ENCODE data around the gene SLBP.

SLBP gene

DNA sequence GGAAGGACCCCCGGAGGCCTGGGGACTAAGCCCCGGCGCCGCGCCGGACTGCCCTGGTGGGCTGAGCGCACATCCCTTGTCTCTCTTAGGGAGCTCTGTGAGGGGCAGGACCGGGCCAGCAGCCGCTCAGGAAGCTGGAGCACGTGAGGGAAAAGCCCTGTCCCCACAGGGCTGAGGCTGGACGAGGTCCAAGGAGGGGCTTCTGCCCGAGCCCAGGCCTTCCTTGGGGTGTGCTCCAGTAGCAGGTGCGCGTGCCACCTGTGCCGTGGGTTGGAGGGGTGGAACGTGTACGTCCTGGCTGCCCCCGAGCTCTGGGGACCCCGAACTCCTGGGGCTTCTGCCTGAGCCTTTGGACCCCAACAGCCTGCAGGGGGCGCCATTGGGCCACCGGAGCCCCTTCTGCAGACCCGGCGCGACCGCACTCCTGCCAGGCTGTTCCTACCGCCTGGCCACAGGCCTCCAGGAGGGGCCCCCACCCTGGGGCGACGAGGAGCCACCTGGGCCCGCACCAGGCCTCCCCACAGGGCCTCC lies 36.4 kb upstream of the SLBP start:
- DNase-seq: peak; percentile 93

DNA sequence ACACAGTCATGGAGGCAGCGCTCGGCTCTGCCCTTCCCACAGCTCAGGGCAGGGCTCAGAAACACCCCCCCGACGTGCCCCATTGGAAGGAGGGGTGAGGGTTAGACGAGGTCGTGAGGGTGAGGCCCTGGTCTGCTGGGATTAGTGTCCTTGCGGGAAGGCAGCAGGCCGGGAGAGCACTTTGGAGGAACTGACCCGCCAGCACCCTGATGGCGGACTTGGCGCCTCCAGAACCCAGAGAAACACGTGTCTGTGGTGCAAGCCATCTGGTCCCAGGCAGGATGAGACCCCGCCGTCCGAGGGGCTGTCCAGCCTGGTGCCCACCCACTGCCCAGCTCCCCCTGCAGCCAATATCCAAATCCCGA lies 35.5 kb upstream of the SLBP start:
- DNase-seq: no peak

DNA sequence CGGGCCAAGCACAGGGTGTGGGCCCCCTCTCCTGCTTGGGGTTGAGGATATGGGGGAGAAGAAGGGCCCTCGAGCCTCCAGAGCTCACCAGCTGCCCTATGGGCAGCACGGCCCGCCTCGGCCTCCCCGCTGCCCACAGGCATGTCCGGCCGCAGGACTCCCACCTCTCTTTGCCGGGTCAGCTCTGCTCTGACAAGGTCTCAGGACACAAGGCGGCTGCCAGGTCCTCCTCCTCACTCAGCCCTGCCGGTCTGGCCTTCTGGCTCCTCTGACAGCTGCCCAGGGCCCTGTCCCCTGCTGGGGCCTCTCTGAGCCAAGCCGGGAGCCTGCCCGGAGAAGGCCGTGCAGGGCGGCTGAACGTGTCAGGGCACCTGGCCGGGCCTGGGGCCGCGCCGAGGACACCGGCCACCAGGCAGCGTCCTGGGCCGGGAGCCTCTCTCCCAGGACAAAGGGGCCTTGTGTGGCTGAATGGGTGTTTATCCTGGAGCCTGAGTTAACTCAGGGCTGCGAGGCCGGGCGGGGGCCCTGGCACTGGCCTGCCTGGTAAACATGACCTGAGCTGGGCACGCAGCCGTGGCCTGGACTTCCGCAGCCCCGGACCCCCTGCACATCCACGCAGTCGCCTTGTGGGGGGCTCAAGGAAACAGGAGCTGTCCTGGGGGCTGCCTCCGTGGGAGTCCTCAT lies 34.9 kb upstream of the SLBP start:
- no peak for DNase-seq

DNA sequence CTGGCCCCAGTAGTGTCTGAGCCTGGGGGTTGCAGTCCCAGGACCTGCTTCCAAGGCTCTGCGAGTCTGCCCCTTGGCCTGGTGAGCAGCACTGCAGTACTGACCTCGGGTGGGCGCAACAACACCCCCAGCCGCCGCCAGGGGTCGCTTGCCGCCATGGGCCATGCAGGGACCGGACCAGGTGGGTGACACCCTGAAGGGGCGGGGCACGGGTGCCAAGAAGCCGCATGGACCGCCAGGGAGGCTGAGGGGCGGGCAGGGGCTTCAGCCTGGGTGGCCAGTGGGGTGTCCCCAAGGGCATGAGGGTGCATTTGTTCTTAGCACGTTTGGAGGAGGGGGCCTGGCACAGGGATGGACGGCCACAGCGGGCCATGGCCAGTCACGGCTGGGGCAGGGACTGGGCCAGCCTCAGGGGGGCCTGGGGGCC lies 34.2 kb upstream of the SLBP start:
- DNase-seq: peak; percentile 93

DNA sequence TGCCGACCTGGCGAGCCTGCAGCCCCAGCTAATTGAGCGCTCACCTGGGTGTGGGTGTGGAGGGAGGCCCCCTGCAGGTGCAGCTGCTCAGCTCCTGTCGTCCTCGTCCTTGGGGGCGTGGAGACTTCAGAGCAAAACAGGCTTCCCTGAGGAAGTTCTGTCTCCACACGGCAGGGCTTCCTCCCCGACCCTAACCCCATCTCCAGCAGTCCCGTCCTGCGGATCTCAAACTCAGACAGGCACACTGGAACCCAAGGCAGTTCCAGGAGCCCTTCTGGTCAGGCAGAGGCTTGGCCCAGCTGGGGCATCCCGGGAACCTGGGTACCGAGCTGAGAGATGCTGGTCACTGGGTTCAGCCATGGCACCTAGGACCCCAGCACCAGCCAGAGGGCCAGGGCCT lies 33.6 kb upstream of the SLBP start:
- no peak for DNase-seq

DNA sequence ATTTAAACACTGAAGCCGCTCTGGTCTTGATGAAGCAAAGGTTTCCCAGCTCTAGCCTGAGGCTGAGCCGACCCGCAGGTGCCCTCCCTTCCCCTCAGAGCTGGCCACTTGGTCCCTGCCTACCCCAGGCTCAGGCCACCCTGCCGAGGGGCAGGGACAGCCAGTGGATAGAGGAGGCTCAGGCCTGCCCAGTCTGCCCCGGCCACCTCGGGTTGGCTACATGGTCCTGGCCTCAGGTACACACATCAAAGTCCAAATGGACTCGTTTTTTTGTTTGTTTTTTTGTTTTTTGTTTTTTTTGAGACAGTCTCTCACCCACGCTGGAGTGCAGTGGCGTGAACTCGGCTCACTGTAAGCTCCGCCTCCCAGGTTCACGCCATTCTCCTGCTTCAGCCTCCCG lies 33.0 kb upstream of the SLBP start:
- no peak for DNase-seq

DNA sequence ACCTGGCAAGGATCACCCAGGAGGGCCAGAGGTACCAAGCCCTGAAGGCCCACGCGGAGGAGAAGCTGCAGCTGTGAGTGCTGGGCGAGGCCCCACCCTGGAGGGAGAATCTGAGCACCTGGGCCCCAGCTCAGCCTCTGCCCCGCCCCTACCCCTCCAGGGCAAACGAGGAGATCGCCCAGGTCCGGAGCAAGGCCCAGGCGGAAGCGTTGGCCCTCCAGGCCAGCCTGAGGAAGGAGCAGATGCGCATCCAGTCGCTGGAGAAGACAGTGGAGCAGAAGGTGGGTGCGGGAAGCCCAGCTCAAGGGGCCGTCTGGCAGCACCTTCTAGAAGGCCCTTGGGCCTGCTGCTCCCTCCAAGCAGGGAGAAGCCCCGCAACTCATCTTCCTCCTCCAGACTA lies 32.4 kb upstream of the SLBP start:
- no peak for DNase-seq

DNA sequence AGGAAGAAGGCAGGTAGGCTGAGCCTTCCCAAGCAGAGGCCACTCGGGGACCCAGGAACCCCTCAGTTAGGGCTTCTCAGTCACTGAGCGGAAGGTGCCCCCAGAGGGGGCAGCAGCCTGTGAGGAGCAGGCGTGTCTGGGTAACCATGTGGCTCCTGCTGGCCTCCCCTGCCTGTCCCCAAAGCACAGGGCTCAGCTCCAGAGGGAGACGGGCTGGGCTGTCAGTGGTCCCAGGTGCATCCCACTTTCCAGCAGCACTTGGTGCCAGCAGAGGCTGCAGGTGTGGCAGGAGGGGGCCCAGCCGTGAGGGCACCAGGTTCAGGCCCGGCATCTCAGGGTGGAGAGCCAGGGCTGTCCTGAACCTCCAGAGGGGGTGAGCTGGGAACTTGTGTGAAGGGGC lies 31.9 kb upstream of the SLBP start:
- no peak for DNase-seq

DNA sequence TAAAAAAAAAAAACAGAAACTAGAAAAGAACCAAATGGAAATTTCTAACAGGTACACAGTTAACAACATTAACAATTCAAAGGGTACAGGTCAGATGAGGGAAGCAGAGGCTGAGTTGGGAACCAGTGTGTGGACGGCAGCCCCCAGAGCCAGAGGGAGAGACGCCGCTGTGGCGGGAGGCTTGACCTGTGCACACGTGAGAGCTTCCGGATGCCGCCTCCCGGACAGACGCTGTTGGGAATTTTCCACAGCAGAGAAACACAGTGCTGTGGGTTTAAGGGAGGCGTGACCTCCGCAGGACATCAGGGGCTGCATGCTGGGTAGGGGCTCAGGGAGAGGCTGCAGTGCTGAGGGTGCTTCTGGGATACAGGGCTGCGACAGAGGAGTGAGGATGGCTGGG lies 31.4 kb upstream of the SLBP start:
- DNase-seq: no peak

DNA sequence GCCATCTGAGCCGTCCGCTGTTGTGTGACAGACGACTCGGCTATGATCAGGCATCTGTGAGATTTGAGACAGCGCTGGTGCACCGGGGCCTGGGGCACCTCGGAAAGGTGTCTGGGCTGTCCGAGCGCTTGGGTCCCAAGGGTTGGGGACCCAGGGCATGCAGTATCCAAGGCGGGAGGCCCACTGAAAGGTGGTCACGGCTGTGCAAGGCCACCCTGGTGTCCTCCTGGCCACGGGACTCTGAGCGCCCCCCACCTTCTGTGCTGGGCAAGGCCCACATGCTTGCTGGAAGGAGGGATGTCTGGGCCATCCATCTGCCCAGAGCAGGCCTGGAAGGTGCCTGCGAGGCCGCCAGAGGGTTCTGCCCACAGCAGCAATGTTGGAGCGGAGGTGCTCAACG lies 29.1 kb upstream of the SLBP start:
- no peak for DNase-seq

DNA sequence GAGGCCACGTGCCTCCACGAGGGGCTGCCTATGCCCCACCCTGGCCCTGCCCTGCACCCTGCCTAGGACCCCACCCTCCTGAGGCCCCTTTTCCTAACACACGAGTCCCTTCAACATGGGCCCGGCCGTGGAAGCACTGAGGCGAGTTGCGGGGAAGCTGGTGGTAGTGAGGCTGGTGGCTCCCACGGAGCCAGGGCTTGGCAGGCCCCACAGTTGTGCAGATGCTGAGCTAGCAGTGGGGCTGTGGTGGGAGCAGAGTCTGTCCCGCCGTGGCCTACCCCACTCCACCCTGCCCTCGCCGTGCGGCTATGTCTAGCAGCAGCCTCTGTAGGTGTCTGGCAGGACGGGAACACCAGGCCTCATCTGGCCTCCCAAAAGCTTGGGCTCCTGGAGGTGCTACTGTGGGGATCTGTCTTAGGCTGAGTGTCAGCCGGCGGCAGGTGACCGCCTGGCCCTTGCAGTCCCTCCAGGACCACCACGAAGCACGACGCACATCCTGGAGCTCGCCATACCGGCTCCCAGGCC lies 28.0 kb upstream of the SLBP start:
- no peak for DNase-seq

DNA sequence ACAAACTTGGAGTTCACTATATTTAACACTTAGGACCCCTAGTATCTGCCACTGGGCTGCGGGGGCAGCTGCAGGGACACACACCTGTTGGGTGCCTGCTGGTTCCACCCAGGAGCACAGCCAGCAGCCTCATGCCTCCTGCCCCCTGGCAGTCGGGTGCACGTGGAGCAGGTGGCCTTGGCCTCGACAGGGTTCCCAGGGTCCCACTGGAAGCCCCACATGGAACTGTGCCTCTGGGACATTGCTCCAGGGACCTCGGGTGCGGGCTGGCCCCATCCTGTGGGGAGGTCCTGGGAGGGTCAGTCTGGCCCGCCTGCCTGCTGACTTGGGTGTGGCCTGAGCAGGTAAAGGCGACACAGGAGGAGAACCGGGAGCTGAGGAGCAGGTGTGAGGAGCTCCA lies 27.2 kb upstream of the SLBP start:
- no peak for DNase-seq

DNA sequence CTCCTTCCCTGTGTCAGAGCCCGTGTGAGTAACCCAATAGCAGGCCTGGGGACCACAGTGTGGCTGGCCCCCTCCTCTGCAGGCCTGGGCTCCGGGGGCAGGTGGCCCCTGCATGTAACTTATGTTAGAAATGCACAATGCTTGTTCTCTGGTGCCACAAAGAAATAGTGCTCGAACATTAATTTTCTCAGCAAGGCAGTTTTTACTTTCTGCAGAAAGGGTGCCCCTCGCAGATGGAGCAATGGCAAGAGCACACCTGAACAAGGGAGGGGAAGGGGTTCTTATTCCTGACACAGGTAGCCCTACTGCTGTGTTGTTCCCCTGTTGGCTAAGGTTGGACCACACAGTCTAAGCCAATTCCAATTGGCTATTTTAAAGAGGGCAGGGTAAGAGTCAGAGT lies 26.3 kb upstream of the SLBP start:
- no peak for DNase-seq

DNA sequence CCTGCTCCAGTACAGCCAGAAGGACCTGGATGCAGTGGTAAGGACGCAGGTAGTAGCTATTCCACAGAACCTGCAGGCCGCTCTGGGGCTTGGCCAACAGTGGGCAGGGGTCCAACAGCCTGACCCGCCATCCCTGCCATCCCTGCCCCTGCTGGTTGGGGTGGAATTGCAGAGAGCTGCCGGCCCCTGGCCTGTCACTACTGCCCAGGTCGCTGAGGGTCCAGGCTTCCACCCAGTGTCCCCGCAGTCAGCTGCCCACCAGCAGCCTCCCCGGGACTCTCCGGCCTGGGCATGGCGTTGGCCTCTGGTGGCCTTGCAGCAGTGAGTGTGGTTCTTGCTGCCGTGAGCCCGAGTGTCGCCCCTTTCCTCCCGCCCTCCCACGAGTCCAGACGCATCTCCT lies 25.5 kb upstream of the SLBP start:
- no peak for DNase-seq

DNA sequence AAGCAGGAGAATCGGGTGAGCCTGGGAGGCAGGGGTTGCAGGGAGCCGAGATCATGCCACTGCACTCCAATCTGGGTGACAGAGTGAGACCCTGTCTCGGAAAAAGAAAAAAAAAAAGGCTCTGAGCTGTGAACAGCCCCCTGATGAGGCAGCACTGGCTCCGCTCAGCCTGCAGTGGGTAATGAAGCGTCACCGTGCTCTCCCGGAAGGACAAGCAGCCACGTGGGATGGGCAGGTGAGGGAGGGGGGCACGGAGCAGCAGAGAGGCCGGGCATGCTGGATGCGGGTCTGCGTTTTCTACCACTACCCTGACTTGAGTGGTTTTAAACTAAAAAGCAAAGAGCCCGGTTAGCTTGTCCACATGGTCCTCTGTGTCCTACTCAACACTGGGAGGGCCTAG lies 24.7 kb upstream of the SLBP start:
- DNase-seq: no peak

DNA sequence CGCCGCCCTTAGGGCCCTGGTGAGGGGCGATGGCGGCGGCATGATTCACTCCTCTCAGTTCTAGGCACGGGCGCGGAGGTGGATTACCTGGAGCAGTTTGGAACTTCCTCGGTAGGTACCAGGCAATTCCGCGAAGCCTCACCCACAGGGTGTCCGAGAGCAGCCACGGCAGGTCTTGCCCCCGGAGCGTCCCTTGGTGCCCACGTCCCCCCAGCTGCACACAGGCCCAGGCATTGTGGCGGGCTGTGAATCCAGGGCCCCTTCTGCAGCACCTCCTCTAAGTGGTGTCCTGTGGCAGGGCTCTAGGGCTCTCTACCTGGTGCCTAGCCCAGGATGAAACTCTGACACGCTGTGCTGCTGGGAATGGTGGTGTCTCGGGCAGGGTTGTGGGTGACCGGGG lies 23.1 kb upstream of the SLBP start:
- DNase-seq: no peak

DNA sequence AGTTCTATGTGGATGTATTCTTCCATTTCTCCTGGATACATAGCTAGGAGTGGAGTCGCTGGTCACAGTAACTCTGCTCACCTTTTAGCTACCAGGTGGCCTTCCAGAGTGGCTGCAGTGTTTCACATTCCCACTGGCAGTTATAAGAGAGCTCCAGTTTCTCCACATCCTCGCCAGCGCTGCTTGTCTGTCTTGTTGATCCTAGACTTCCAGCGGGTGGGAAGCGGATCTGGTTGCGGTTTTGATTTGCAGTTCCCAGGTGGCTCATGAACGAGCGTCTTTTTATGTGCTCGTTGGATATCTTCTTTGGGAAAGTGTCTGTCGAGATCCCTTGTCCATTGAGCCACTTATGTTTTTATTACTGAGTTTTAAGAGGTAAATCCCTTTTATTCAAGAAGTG lies 20.8 kb upstream of the SLBP start:
- DNase-seq: no peak

DNA sequence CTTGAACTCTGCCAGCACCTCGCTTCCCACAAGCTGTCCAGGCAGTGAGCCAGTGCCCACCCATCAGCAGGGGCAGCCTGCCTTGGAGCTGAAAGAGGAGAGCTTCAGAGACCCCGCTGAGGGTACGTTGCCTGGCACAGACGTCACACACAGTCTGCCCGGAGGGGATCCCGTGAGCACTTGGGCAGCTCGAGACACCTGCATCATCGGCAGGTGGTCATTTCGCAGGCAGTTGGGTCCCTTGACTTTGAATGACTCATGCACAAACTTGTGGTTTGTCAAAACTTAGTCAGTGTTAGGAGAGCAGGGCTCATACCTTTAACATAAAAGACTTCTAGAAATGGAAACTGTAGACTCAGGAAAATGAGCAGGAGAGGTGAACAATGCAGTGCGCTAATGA lies 19.1 kb upstream of the SLBP start:
- no peak for DNase-seq

DNA sequence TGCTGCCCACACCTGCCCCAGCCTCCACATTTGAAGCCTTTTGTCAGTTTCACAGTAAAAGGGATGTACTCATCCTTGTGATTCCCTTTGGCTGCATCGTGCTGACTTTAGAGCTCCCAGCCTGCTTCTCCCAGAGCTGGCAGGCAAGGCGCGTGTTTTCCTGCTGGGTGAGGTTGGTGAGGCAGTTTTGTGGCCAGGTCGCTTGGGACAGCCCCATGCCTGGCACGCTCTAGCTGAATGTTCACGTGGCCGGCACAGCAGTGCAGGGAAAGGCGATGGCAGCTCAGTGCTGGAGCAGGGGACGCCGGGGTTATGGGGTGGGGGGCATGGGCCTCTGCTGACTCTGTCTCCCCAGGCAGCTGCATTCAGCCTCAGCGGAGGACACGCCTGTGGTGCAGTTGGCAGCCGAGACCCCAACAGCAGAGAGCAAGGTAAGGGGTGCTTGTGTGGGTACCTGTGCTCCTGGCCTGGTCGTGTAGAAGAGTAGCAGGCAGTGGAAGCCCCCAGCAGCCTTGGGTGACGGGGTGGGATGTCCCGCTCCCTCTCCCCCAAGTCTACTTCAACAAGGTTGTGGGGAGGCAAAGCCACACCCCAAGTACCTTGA lies 18.5 kb upstream of the SLBP start:
- no peak for DNase-seq

DNA sequence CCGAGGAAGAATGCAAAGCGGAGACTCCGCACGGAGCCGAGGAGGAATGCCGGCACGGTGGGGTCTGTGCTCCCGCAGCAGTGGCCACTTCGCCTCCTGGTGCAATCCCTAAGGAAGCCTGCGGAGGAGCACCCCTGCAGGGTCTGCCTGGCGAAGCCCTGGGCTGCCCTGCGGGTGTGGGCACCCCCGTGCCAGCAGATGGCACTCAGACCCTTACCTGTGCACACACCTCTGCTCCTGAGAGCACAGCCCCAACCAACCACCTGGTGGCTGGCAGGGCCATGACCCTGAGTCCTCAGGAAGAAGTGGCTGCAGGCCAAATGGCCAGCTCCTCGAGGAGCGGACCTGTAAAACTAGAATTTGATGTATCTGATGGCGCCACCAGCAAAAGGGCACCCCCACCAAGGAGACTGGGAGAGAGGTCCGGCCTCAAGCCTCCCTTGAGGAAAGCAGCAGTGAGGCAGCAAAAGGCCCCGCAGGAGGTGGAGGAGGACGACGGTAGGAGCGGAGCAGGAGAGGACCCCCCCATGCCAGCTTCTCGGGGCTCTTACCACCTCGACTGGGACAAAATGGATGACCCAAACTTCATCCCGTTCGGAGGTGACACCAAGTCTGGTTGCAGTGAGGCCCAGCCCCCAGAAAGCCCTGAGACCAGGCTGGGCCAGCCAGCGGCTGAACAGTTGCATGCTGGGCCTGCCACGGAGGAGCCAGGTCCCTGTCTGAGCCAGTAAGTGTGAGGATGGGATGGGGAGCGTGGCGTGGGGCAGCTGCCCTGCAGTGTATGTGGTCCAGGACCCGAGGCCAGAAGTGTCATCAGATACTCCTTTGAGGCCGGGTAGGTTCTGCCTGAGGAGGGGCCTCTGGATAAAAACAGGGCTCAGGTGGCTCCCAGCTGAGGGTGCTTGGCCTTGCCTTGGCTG lies 16.2 kb upstream of the SLBP start:
- no peak for DNase-seq

DNA sequence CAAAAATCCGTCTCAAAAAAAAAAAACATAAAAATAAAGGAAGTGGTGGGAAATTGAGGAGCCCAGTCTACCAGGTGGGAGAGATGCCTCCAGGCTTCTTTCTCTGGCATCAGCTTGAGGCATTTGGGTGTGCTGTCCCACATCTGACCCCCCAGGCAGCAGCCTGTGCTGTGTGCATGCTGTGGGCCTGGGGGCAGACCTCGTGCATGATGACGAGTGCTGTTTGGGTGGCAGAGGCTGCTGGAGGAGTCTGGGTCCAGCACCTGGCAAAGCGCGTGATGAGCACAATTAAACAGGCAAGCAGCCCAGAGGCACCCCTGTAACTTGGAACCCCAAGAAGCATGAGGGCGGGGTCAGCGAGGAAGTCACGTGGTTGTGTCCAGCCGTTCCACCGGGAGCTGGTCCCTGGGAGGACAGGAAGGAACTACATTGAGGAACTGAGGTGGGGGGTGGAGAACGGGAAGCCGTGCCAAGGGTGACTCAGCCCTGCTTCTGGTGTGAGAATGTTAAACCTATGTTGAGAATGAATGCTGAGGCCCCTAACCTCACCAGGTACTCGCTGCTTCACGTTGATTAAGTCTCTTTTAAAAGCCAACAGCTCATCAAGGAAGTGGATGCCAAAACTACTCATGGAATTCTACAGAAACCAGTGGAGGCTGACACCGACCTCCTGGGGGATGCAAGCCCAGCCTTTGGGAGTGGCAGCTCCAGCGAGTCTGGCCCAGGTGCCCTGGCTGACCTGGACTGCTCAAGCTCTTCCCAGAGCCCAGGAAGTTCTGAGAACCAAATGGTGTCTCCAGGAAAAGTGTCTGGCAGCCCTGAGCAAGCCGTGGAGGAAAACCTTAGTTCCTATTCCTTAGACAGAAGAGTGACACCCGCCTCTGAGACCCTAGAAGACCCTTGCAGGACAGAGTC lies 15.3 kb upstream of the SLBP start:
- DNase-seq: no peak

DNA sequence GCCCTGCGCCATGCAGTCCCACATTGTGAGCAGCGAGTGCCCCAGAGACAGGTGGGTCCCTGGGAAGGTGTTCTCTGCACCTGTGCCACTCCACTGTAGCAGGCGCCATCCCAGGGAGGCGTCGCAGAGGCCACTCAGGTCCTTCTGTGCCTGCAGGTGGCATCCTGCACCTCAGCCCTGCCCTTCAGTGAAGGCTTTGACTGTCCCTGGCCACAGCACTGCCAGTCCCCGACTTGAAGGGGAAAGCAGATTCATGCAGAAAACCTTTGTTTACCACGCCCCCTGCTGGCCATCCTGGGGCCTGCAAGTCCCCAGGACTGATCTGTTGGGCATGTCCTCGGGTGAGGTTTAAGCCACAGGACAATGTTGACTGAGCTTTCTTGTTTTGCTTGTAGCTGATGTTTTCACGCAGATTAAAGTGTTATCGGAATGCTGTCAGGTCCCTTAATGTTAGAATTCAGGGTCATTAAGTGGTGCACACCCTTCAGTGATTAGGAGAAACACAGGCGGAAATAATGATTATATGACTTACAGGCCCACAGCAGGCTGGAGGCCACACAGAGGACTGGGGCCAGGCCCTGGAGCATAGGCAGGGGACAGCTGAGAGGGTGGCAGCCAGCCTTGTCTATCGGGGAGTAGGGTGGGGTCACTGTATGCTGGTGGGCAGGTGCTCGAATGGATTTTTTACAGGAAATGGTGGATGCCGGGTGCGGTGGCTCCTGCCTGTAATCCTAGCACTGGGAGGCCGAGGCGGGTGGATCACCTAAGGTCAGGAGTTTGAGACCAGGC lies 14.2 kb upstream of the SLBP start:
- peak; percentile 97 for DNase-seq

All from activated CD8-positive, alpha-beta memory T cell treated with anti-CD3 and anti-CD28 coated beads for 24 hours (primary cell).